NCI-H345 treated with DMSO at 0.1 percent for 48 hours (cell line): Measurements from ENCODE around the gene IGFN1.

ENCODE experiments used
- DNase-seq: peaks from one replicate; lab custom pipeline; 2025; ENCODE audit not compliant: unreplicated experiment; lab: John Stamatoyannopoulos, UW

Gene IGFN1

DNA sequence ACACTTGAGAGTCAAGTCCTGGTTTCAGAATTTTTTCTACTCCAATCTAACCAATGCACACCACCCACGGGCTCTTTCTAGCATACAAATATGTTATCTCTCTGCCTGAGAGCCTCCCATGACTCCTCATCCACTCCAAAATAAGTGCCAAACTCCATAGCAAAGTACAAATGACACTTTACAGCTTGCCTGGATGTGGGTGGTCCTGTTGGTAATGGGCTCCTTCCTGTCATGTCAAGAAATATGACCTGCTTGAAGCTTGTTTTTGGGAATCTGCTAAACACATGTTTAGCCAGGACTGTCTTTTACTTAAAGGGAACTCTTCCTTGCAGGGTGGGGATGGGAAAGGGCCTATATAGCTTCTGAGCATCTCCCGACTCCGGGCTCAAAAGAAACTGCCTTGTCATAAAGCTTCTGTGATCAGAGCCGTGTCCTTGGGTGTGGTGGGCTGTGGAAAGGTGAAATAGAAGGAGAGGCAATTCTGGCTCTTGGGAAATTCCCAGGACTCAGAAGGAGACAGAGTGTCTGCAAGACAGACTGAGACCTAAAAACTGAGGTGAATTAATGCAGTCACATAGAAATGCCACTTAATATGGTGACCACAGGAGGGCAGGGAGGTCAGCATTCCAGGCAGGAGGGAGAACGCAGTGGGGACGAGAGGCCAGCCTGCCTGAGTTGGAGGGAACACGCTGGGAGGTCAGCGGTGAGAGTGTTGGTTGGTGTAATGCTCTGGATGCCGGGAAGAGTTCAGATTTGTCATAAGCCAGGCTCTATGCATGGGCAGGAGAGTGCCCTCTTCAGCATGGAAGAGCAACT lies 6.1 kb upstream of the IGFN1 start:
- DNase-seq, result no peak

GRCh38 chr1:201185123-201185453 lies 5.5 kb upstream of the IGFN1 start:
- no peak for DNase-seq

DNA sequence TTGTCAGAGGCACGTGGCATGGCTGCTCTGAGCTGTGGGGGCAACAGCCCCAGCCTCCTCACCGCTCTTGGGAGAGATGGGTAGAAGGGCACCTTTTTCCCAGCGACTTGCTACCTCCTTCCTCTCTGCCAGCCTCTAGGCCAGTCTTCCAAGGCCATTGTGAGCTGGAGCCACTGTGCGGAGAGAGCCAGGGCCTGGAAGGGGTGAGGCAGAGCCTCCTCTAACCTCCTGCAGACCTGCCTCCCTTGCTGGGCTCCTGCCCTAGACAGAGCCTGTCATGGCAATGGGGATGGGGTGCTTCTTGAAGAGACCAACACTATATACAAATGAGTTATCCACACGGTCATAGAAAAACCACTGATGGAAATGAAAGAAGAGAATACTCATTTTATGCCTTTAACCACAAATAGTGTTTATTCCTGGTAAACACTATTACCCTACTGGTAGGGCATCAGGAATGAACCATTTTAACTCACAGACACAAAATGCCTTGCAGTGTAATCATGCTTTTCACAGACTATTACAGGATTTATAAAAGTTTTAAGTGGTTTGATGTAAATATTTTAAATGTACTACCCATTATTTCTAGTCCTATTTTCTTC lies 5.0 kb upstream of the IGFN1 start:
- no peak for DNase-seq

DNA sequence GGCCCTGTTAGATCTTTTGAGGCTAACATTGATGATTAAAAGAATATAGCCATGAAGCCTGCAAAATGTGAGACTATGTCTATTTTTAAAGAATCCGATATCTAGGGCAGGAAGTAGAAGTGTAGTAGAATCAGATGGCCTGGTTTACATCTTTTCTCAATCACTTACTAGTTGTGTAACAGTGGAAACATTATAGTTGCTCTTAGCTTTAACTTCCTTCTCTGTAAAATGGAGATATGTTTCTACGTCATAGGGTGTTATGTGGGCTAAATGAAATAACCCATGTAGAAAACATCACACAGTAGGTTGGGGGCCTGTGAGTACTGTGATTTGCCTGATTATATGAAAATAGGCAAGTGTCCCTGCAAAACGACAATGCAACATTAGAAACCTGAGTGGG lies 4.4 kb upstream of the IGFN1 start:
- no peak for DNase-seq

GRCh38 chr1:201189085-201189484 lies 1.5 kb upstream of the IGFN1 start:
- DNase-seq, result no peak

DNA sequence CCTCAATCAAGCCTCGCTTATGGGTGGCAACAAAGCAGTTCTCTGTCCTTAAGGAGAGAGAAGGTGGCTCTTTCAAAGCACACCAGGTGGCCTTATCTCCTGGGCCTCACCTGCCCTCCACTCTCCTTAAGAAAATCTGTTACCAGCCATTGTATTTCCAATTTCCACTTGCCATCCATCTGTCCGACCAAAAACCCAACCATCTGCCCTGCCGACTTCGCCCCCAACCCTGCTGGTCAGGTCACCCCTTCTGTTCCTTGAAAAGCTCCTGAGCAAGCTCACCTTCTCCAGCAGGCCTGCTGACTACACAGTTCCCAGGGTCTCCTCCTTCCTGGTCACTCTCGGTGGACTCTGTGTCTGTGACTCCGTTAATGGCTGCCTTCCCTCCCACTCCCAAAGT lies 619 bp upstream of the IGFN1 start:
- no peak for DNase-seq

DNA sequence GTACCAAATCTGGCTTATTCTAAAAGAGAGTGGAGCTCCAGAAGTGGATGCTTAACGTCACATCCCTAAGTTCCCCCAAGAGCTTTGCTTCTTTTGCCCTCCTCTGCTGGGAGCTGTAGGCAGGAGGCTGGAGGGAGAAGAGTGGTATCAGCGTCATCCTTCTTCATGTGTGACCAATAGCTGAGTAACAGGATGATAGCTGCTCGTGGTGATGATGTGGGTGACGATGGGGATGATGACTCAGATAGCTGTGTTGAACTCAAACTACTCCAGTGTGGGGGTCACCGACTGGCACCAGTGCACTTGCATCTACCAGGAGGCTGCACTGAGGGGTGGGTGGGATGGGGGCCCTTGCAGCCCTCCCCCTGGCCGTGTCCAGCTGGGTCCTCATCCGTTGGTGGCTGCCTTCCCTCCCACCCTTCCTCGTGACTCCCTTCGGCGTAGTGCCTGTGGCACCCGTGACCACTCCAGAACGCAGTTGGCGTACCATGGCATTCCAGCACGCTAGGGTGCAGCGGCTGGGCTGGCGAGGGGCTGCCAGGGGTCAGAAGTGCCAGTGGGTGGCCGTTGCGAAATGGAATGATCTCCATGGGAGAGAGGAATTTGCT lies 1.1 kb downstream of the IGFN1 start:
- no peak for DNase-seq

- no peak for DNase-seq
Measured at GRCh38 chr1:201192261-201192788, 1.7 kb downstream of the IGFN1 start.

DNA sequence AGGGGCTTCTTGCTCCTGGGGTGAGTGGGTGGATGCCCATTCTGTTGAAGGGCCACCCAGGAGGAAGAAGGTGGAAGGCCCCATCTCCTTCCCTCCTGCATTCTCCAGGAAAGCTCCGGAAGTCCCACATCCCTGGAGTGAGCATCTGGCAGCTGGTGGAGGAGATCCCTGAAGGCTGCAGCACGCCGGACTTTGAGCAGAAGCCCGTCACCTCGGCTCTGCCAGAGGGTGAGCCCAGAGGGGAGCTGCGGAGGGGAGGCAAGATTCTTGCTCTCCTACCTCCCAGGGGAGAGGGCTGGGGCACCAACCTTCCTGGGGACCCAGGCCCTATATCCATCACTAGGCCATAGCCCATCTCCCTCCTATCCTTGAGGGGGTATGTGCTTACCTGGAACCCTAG lies 3.4 kb downstream of the IGFN1 start:
- DNase-seq, result no peak

DNA sequence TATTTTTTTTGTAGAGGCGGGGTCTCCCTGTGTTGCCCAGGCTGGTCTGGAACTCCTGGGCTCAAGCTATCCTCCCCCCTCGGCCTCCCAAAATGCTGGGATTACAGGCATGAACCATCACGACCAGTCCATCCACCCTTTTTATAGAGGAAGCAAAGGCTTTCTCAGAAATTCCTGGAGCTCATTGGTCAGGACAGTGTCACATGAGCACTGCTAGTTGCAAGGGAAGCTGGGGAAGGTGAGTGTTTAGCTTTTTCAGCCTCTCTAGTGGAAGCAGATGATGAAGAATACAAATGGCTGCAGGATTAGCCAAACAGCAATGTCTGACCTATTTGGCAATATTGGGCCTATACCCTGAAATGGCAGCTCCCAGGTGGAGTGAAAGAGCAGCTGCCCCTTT lies 8.0 kb downstream of the IGFN1 start:
- DNase-seq, result no peak

DNA sequence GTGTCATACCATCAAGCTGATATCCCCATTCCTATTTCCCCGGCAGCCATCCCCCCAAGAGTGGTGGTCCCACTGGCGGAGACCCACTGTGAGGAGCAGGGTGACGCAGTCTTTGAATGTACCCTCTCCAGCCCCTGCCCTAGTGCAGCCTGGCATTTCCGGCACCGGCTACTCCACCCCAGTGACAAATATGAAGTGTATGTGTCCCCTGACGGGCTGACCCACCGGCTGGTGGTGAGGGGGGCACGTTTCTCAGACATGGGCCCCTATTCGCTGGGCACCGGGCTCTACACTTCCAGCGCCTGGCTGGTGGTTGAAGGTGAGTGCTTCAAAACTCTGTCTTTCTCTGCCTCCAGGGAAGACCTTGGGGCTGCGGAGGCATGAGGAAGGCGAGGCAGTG lies 14.4 kb downstream of the IGFN1 start:
- DNase-seq, result no peak

- DNase-seq, result no peak
Measured at GRCh38 chr1:201206176-201206575, 15.6 kb downstream of the IGFN1 start.

DNA sequence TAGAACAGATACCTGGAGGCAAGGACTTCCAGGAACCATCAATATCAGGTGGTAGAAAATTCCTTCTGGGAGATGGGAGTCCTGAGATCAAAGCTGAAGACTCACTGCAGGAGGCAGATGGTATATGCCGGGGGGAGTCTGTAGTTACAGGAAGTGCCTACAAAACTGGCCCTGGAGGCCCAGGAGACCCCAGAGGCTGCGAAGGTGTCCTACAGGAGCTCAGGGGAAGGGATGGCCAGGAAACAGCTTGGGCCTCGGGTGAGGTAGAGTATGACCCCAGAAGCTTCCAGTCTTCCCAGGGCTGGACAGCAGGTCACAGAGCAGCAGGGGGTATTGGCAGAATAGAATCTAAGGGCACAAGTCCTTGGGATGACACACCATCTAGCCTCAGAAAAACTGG lies 16.4 kb downstream of the IGFN1 start:
- DNase-seq, result no peak

DNA sequence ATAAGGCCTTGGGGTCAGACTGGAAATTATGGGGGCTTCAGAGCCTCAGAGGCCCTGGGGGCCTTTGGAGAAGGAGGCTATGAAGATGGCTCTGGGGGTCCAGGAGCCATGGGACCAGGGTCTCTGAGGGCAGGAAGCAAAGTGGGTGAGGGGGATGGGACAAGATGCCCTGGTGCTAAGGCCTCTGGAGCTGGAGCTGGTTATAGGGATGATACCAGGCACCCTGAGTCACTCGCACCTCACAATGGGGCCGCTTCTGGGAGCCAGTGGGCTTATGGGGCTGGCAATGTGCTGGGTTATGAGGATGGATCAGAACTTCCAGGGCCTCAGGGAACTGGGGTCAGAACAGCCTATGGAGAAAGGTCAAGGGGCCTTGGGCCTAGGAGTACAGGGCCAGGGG lies 17.6 kb downstream of the IGFN1 start:
- no peak for DNase-seq

DNA sequence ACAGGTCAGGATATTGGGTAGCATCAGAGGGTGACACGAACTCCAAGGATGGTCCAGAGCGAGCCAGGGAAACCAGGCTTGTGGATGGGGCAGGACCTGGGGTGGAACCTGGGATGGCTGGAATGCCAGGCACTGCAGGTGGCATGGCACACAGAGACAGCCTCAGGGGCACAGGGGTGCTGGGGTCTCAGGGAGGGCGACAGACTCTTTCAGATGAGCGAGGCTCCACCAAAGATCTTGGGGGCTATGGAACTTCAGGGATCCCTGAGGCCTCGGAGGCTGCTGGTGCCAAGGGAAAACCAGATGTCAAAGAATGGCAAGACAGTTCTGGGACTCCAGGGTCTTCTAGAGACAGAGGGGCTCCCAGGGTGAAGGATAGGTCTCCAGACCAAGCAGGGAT lies 21.4 kb downstream of the IGFN1 start:
- DNase-seq, result no peak

GRCh38 chr1:201212461-201213055 lies 21.9 kb downstream of the IGFN1 start:
- no peak for DNase-seq

GRCh38 chr1:201213106-201213770 lies 22.6 kb downstream of the IGFN1 start:
- DNase-seq, result no peak

GRCh38 chr1:201213926-201214325 lies 23.3 kb downstream of the IGFN1 start:
- DNase-seq, result no peak

DNA sequence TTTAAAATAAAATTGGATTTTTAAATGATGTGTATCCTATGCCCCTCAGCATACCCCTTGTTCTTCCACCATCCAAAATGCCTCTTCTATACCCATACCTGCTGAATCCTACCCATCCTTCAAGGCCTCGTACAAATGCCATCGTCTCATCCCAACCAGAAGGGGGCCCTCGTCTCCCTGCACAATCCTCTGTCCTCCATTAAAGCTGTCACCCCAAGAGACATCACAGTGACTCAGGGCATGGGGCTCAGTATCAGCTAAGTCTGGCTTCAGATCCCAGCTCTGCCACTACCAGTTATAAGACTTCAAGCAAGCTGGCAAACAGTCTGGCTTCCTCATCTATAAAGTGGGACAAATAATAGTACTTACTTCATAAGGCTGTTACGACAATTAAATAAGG lies 23.8 kb downstream of the IGFN1 start:
- DNase-seq, result no peak

DNA sequence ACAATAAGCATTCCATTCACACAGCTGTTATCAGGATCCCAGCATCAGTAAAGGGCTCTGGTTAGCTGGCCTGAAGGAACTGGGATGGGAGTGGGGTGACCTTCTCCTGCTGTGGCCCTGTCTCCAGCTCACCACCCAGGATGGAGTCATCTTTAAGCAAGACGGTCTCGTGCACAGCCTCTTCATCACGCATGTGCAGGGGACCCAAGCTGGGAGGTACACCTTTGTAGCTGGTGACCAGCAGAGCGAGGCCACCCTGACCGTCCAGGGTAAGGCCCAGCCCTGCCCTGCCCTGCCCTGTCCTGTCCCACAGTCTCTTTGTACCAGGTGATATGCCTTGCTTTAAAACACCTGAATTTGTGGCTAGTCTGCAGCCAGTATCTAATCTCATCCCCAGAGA lies 24.3 kb downstream of the IGFN1 start:
- DNase-seq, result no peak

GRCh38 chr1:201215531-201216357 lies 25.1 kb downstream of the IGFN1 start:
- no peak for DNase-seq
